GM10266 (cell line): ENCODE data around the gene MUC5B.

Experiments used
- DNase-seq: peaks from one replicate; pipeline ENCODE4 v3.0.0; 2012; ENCODE audit errors: extremely low spot score
- TF ChIP-seq, protein P1 (sequence below): IDR thresholded peaks from 2 replicates; pipeline ENCODE4 v1.5.1; 2012; ENCODE audit warnings: mild to moderate bottlenecking, low read depth; ENCODE audit not compliant: control insufficient read depth, insufficient read depth; ENCODE audit errors: missing control alignments

Gene MUC5B

GRCh38 chr11:1198561-1199240 is 24.2 kb upstream of the MUC5B start:
- TF ChIP-seq, protein P1, sequence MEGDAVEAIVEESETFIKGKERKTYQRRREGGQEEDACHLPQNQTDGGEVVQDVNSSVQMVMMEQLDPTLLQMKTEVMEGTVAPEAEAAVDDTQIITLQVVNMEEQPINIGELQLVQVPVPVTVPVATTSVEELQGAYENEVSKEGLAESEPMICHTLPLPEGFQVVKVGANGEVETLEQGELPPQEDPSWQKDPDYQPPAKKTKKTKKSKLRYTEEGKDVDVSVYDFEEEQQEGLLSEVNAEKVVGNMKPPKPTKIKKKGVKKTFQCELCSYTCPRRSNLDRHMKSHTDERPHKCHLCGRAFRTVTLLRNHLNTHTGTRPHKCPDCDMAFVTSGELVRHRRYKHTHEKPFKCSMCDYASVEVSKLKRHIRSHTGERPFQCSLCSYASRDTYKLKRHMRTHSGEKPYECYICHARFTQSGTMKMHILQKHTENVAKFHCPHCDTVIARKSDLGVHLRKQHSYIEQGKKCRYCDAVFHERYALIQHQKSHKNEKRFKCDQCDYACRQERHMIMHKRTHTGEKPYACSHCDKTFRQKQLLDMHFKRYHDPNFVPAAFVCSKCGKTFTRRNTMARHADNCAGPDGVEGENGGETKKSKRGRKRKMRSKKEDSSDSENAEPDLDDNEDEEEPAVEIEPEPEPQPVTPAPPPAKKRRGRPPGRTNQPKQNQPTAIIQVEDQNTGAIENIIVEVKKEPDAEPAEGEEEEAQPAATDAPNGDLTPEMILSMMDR: no peak
- DNase-seq: peak; percentile 14

DNA sequence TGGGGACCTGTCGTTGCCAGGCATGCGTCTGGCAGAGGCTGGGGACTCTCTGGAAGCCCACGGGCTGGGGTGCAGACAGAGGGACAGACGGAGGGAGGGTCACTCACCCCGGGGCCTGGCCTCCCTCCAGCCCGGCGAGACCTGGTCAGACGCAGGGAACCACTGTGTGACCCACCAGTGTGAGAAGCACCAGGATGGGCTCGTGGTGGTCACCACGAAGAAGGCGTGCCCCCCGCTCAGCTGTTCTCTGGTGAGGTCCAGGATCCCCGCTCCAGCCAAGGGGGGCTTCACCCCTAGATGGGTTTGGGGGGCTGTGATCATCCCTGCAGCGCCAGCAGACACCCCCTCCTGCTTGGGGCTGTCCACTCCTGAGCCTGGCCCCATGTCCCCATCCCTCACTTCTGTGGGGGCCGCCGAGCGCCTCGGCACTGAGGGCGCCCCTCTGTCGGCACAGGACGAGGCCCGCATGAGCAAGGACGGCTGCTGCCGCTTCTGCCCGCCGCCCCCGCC is 23.6 kb upstream of the MUC5B start:
- TF ChIP-seq, protein P1: no peak
- DNase-seq: peak; percentile 9

GRCh38 chr11:1199751-1200610 is 22.9 kb upstream of the MUC5B start:
- peak; percentile 20 for DNase-seq
- TF ChIP-seq, protein P1: no peak

GRCh38 chr11:1200611-1201191 is 22.2 kb upstream of the MUC5B start:
- TF ChIP-seq, protein P1: no peak
- DNase-seq: no peak

- no peak for DNase-seq
- TF ChIP-seq, protein P1: no peak
Observed at GRCh38 chr11:1201395-1202153, 21.3 kb upstream of the MUC5B start.

DNA sequence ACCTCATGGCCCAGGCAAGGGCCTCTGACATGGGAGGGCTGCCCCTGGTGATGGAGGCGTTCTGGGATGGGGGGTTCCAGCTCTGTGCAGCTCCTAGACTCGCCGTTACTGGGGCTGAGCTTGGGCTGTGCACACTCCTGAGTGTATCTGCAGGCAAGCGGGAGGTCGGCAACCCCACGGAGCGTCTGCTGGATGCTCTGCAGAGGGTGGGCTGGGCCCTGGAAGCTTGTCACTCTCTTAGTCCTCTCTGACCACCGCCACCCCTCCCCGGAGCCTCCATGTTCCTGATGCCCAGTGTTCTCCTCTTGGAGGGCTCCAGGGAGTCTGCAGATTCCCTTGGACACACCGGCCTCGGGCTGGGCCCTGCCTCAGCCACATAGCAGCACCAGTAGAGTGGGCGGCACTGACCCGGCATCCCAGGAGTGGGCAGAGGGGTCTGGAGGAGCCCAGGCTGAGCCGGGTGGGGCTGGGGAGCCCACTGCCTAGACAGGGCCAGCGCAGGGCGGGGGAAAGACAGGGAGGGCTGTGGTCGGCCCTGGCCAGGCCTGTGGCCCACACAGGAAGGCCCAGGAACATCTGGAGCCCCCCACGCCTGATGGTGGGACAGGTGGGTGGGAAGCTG is 20.6 kb upstream of the MUC5B start:
- DNase-seq: peak; percentile 69
- TF ChIP-seq, protein P1: no peak
